Stimulated activated naive CD8-positive, alpha-beta T cell treated with anti-CD3 and anti-CD28 coated beads, Interleukin-15, Interleukin-2, amounts not matched to agents 100 U/mL and 50 U/mL, for 24 hours (primary cell): ENCODE data around the gene PRKAR1B.
A peak's percentile ranks its signal among the peaks of the same experiment; 100 is the strongest.

Source experiments
- ATAC-seq: fragments of 150-1000 bp; cut with Tn5 transposase; one replicate; pipeline ENCODE4 v1.10.0; 2021
- DNase-seq: peaks from one replicate; pipeline ENCODE4 v3.0.0; 2021

PRKAR1B gene

GRCh38 chr7:519484-520390, 207.3 kb downstream of the PRKAR1B start, which contains the start of gene PDGFA:
Gene PDGFA, minus strand, starts transcription at chr7:519846. Its CDS starts 845 bp downstream, at chr7:519001.
- ATAC-seq: peak; percentile 21
- DNase-seq: peak; percentile 55

- ATAC-seq (peak; percentile 42), DNase-seq (peak; percentile 73)
These were observed 208.2 kb downstream of the PRKAR1B start for GRCh38 chr7:518630-519483.

GRCh38 chr7:517774-518629, 209.1 kb downstream of the PRKAR1B start:
- no peak for ATAC-seq

GRCh38 chr7:516606-517456, 210.2 kb downstream of the PRKAR1B start:
- peak; percentile 37 for ATAC-seq
- peak; percentile 59 for DNase-seq

More at GRCh38 chr7:517774-518629, 209.1 kb downstream of the PRKAR1B start:
- peak; percentile 31 for DNase-seq

GRCh38 chr7:516216-516605, 210.9 kb downstream of the PRKAR1B start:
- DNase-seq: no peak
- ATAC-seq: no peak

- DNase-seq: no peak
- no peak for ATAC-seq
These were observed 211.5 kb downstream of the PRKAR1B start for GRCh38 chr7:515628-516027.

- DNase-seq (peak; percentile 47), ATAC-seq (no peak)
These were observed 212.2 kb downstream of the PRKAR1B start for GRCh38 chr7:514651-515598.

- no peak for ATAC-seq
These were observed 212.8 kb downstream of the PRKAR1B start for GRCh38 chr7:514242-514641.

GRCh38 chr7:513521-514166, 213.4 kb downstream of the PRKAR1B start:
- peak; percentile 14 for ATAC-seq
- DNase-seq: no peak

More at GRCh38 chr7:514242-514641, 212.8 kb downstream of the PRKAR1B start:
- no peak for DNase-seq

GRCh38 chr7:512541-513311, 214.4 kb downstream of the PRKAR1B start:
- no peak for ATAC-seq

GRCh38 chr7:512146-512510, 215.0 kb downstream of the PRKAR1B start:
- no peak for DNase-seq
- no peak for ATAC-seq

More at GRCh38 chr7:512541-513311, 214.4 kb downstream of the PRKAR1B start:
- no peak for DNase-seq

- ATAC-seq (no peak), DNase-seq (no peak)
These were observed 215.5 kb downstream of the PRKAR1B start for GRCh38 chr7:511476-512145.

GRCh38 chr7:510782-511281, 216.2 kb downstream of the PRKAR1B start:
- DNase-seq (no peak), ATAC-seq (no peak)

GRCh38 chr7:510131-510481, 217.0 kb downstream of the PRKAR1B start:
- DNase-seq: no peak
- ATAC-seq: no peak

GRCh38 chr7:509426-510130, 217.5 kb downstream of the PRKAR1B start:
- DNase-seq: no peak
- no peak for ATAC-seq

GRCh38 chr7:508461-509170, 218.5 kb downstream of the PRKAR1B start:
- ATAC-seq (no peak), DNase-seq (no peak)
